ENCODE data around the gene RFPL3.
"Not testable (repeated sequence)": the region's sequence is repeated elsewhere in the genome, so short reads cannot be mapped to it uniquely, and the experiment has no call there.

The RFPL3 gene

GRCh38 chr22:32357567-32357966 is at the start of gene RFPL3:
Gene RFPL3 (plus strand): TSS chr22:32357867. CDS start chr22:32358072, 205 bp downstream.
- not testable (repeated sequence) for FAIRE-seq

GRCh38 chr22:32308191-32308590 is 49.5 kb upstream of the RFPL3 start:
- FAIRE-seq (no peak), DNase-seq (ENCODE audit: insufficient read length, low spot score) (no peak)

More at GRCh38 chr22:32357567-32357966, at the start of gene RFPL3:
- not testable (repeated sequence) for DNase-seq (ENCODE audit: insufficient read length, low spot score)

- FAIRE-seq (no peak), DNase-seq (ENCODE audit: insufficient read length, low spot score) (no peak)
Observed at GRCh38 chr22:32308934-32309333, 48.7 kb upstream of the RFPL3 start.

- FAIRE-seq (no peak), DNase-seq (ENCODE audit: insufficient read length, low spot score) (no peak)
Observed at GRCh38 chr22:32309585-32310251, 47.9 kb upstream of the RFPL3 start.

- DNase-seq (ENCODE audit: insufficient read length, low spot score) (no peak), FAIRE-seq (no peak)
Observed at GRCh38 chr22:32310777-32311176, 46.9 kb upstream of the RFPL3 start.

- DNase-seq (ENCODE audit: insufficient read length, low spot score) (no peak), FAIRE-seq (no peak)
Observed at GRCh38 chr22:32311551-32312071, 46.1 kb upstream of the RFPL3 start.

GRCh38 chr22:32312748-32313147 is 44.9 kb upstream of the RFPL3 start:
- DNase-seq (ENCODE audit: insufficient read length, low spot score) (no peak), FAIRE-seq (no peak)

GRCh38 chr22:32313532-32313931 is 44.1 kb upstream of the RFPL3 start:
- no peak for DNase-seq (ENCODE audit: insufficient read length, low spot score)
- no peak for FAIRE-seq

GRCh38 chr22:32317524-32317923 is 40.1 kb upstream of the RFPL3 start:
- DNase-seq (ENCODE audit: insufficient read length, low spot score) (no peak), FAIRE-seq (no peak)

GRCh38 chr22:32318361-32318760 is 39.3 kb upstream of the RFPL3 start:
- no peak for DNase-seq (ENCODE audit: insufficient read length, low spot score)
- no peak for FAIRE-seq

GRCh38 chr22:32319861-32320406 is 37.7 kb upstream of the RFPL3 start:
- FAIRE-seq (no peak), DNase-seq (ENCODE audit: insufficient read length, low spot score) (no peak)

- DNase-seq (ENCODE audit: insufficient read length, low spot score) (no peak), FAIRE-seq (no peak)
Observed at GRCh38 chr22:32322986-32323385, 34.7 kb upstream of the RFPL3 start.

GRCh38 chr22:32323513-32324164 is 34.0 kb upstream of the RFPL3 start:
- DNase-seq (ENCODE audit: insufficient read length, low spot score): no peak
- no peak for FAIRE-seq

GRCh38 chr22:32324505-32325415 is 32.9 kb upstream of the RFPL3 start:
- no peak for FAIRE-seq
- DNase-seq (ENCODE audit: insufficient read length, low spot score): no peak

- no peak for DNase-seq (ENCODE audit: insufficient read length, low spot score)
- no peak for FAIRE-seq
Observed at GRCh38 chr22:32325416-32325801, 32.3 kb upstream of the RFPL3 start.

- DNase-seq (ENCODE audit: insufficient read length, low spot score) (no peak), FAIRE-seq (no peak)
Observed at GRCh38 chr22:32325811-32326237, 31.8 kb upstream of the RFPL3 start.

GRCh38 chr22:32326647-32327046 is 31.0 kb upstream of the RFPL3 start:
- DNase-seq (ENCODE audit: insufficient read length, low spot score) (no peak), FAIRE-seq (no peak)

GRCh38 chr22:32327066-32327465 is 30.6 kb upstream of the RFPL3 start:
- DNase-seq (ENCODE audit: insufficient read length, low spot score) (no peak), FAIRE-seq (no peak)

GRCh38 chr22:32327596-32328171 is 30.0 kb upstream of the RFPL3 start:
- no peak for FAIRE-seq
- DNase-seq (ENCODE audit: insufficient read length, low spot score): no peak

All from GM19239 (cell line).